ENCODE results near the gene C20orf173.
"Not testable (repeated sequence)": the region's sequence is repeated elsewhere in the genome, so short reads cannot be mapped to it uniquely, and the experiment has no call there.

C20orf173 gene

GRCh38 chr20:35539756-35540212, 10.3 kb upstream of the C20orf173 start:
- DNase-seq = peak; percentile 47
- no peak for TF ChIP-seq CTCF (IDR thresholded peaks at IDR 0.05; ENCODE audit: low read depth, low read length)
- Histone ChIP-seq H3K9me3 (no peaks in the 10 kb centered on the region), H3K36me3 (peaks cover 11% of the 10 kb centered on the region), H3K27me3 (no peaks in the 10 kb centered on the region), H3K4me3 (ENCODE audit: low read depth, low read length) (no peak overlapping the region), H3K4me1 (peaks cover 3% of the 10 kb centered on the region)

GRCh38 chr20:35527122-35527769, 2.2 kb downstream of the C20orf173 start:
- DNase-seq = no peak
- Histone ChIP-seq H3K27me3 (no peaks in the 10 kb centered on the region), H3K9me3 (no peaks in the 10 kb centered on the region), H3K4me3 (ENCODE audit: low read depth, low read length) (no peak overlapping the region), H3K4me1 (no peaks in the 10 kb centered on the region), H3K36me3 (no peaks in the 10 kb centered on the region)
- no peak for TF ChIP-seq CTCF (IDR thresholded peaks at IDR 0.05; ENCODE audit: low read depth, low read length)

- no peak for DNase-seq
- Histone ChIP-seq H3K9me3 (no peaks in the 10 kb centered on the region), H3K4me1 (no peaks in the 10 kb centered on the region), H3K27me3 (no peaks in the 10 kb centered on the region), H3K36me3 (no peaks in the 10 kb centered on the region), H3K4me3 (ENCODE audit: low read depth, low read length) (no peak overlapping the region)
- TF ChIP-seq CTCF (IDR thresholded peaks at IDR 0.05; ENCODE audit: low read depth, low read length) = no peak
Measured at GRCh38 chr20:35525639-35526038, 3.8 kb downstream of the C20orf173 start.

- Histone ChIP-seq H3K4me3 (ENCODE audit: low read depth, low read length) (no peak overlapping the region), H3K36me3 (no peaks in the 10 kb centered on the region), H3K27me3 (no peaks in the 10 kb centered on the region), H3K9me3 (no peaks in the 10 kb centered on the region), H3K4me1 (no peaks in the 10 kb centered on the region)
- DNase-seq = peak; percentile 49
- peak; percentile 68 for TF ChIP-seq CTCF (IDR thresholded peaks at IDR 0.05; ENCODE audit: low read depth, low read length)
Measured at GRCh38 chr20:35523298-35523888, 6.1 kb downstream of the C20orf173 start.

GRCh38 chr20:35518955-35519354, 10.5 kb downstream of the C20orf173 start:
- Histone ChIP-seq H3K27me3 (no peaks in the 10 kb centered on the region), H3K4me3 (ENCODE audit: low read depth, low read length) (no peak overlapping the region), H3K9me3 (no peaks in the 10 kb centered on the region), H3K36me3 (no peaks in the 10 kb centered on the region), H3K4me1 (no peaks in the 10 kb centered on the region)
- DNase-seq = no peak
- TF ChIP-seq CTCF (IDR thresholded peaks at IDR 0.05; ENCODE audit: low read depth, low read length) = no peak

GRCh38 chr20:35517767-35518166, 11.7 kb downstream of the C20orf173 start:
- not testable (repeated sequence) for DNase-seq; H3K27me3 ChIP-seq; H3K4me3 ChIP-seq (ENCODE audit: low read depth, low read length); H3K36me3 ChIP-seq; H3K9me3 ChIP-seq; H3K4me1 ChIP-seq

All from BE2C (cell line).